BLaER1 (cell line): ENCODE results near the gene TTC9C.
"Not testable (repeated sequence)": the region's sequence is repeated elsewhere in the genome, so short reads cannot be mapped to it uniquely, and the experiment has no call there.

Source experiments
- H3K27ac ChIP-seq: shearing (Covaris generic); formaldehyde crosslinking; 2 replicates; pipeline ENCODE4 v1.8.1; 2022
- H3K27me3 ChIP-seq: shearing (Covaris generic); formaldehyde crosslinking; 2 replicates; pipeline ENCODE4 v1.8.1; 2022
- H3K36me3 ChIP-seq: shearing (Covaris generic); formaldehyde crosslinking; 2 replicates; pipeline ENCODE4 v1.8.1; 2022
- H3K4me1 ChIP-seq: shearing (Covaris generic); formaldehyde crosslinking; 2 replicates; pipeline ENCODE4 v1.8.1; 2022
- H3K4me2 ChIP-seq: shearing (Covaris generic); formaldehyde crosslinking; 2 replicates; pipeline ENCODE4 v1.8.1; 2022
- H3K4me3 ChIP-seq: shearing (Covaris generic); formaldehyde crosslinking; 2 replicates; pipeline ENCODE4 v1.8.1; 2022
- H3K9ac ChIP-seq: shearing (Covaris generic); formaldehyde crosslinking; 2 replicates; pipeline ENCODE4 v1.8.1; 2022
- H3K9me3 ChIP-seq: shearing (Covaris generic); formaldehyde crosslinking; 2 replicates; pipeline ENCODE4 v1.8.1; 2022
- H4K20me1 ChIP-seq: shearing (Covaris generic); formaldehyde crosslinking; 2 replicates; pipeline ENCODE4 v1.8.1; 2022
- Cebpa-rat ChIP-seq: shearing (Covaris generic); IDR thresholded peaks from 2 replicates; pipeline ENCODE4 v1.8.1; 2022

TTC9C gene

DNA sequence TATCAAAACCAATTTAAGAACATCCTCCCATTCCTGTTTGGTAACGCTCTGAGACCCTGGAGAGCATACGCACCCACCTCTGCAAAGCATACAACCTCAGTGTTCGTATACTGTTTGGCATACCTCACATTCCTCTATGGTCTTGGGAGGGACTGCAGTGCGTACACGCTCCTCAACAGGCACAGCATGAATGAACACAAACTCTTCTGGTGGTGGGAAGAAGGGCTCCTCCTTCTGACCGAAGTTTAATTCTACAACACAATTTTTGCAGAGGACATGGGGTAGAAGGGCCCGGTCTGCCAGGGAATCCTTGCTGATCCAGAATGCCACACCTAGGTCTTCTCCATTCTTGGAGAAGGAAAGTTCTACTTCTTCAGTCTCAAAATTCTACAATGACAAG is 6.3 kb upstream of the TTC9C start:
- H4K20me1 ChIP-seq, result peaks cover 79% of the 10 kb centered on the region
- TF ChIP-seq Cebpa-rat, result no peak
- no peak overlapping the region; the same call in 1 of the 2 replicates for H3K9ac ChIP-seq
- H3K4me3 ChIP-seq, result no peak overlapping the region
- no peak overlapping the region for H3K4me2 ChIP-seq
- H3K36me3 ChIP-seq, result peaks cover 74% of the 10 kb centered on the region
- no peaks in the 10 kb centered on the region for H3K27me3 ChIP-seq
- no peaks in the 10 kb centered on the region for H3K9me3 ChIP-seq
- H3K27ac ChIP-seq, result no peak overlapping the region
- peaks cover 23% of the 10 kb centered on the region for H3K4me1 ChIP-seq

DNA sequence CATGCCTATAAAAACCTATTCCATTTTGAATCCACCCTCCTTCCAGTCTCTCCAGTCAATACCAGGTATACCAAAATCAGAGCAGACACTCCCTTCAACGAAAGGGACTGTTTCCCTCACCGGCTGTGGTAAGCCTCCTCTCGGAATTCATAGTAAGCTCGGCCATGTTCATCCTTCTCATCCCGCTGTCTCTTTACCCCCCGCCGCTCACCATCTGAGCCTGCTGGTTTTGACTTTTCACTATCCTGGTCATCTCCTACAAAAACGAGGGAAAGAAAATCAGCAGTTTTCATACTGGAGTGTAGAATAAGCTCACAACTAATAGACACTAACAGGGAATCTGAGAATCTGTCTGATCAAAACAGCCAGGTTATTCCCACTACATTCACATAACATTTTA is 4.1 kb upstream of the TTC9C start:
- Histone ChIP-seq H3K4me3 (peak overlapping the region; percentile 99; the same call in 1 of the 2 replicates), H3K9ac (peak overlapping the region; percentile 98), H3K36me3 (peaks cover 52% of the 10 kb centered on the region), H3K4me1 (peaks cover 23% of the 10 kb centered on the region), H3K9me3 (no peaks in the 10 kb centered on the region), H3K27me3 (no peaks in the 10 kb centered on the region), H4K20me1 (peaks cover 59% of the 10 kb centered on the region), H3K4me2 (peak overlapping the region; percentile 96), H3K27ac (no peak overlapping the region)
- no peak for TF ChIP-seq Cebpa-rat

DNA sequence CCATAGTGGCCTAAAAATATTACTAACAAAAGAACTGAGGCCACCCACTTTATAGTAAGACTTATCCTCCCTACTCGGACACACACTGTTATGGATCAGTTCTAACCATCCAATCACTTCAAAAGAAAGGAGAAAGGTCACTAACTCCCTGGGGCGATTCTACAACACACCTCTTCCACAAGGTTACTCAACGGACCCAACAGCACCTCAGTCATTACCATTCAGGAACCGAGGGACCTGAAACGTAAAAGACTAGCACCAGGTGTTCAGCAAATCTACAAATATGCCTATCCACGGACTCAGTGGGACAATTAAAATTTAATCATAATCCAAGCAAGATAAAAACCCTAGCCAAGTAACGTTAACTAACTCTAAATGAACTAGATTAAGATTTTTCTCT is 2.6 kb upstream of the TTC9C start:
- peak overlapping the region; percentile 98 for H3K27ac ChIP-seq
- H3K27me3 ChIP-seq, result no peaks in the 10 kb centered on the region
- peak overlapping the region; percentile 98 for H3K9ac ChIP-seq
- H3K4me3 ChIP-seq, result peak overlapping the region; percentile 99
- TF ChIP-seq Cebpa-rat, result no peak
- peaks cover 35% of the 10 kb centered on the region for H3K4me1 ChIP-seq
- H3K36me3 ChIP-seq, result peaks cover 38% of the 10 kb centered on the region
- peak overlapping the region; percentile 96 for H3K4me2 ChIP-seq
- peaks cover 66% of the 10 kb centered on the region for H4K20me1 ChIP-seq
- H3K9me3 ChIP-seq, result no peaks in the 10 kb centered on the region

DNA sequence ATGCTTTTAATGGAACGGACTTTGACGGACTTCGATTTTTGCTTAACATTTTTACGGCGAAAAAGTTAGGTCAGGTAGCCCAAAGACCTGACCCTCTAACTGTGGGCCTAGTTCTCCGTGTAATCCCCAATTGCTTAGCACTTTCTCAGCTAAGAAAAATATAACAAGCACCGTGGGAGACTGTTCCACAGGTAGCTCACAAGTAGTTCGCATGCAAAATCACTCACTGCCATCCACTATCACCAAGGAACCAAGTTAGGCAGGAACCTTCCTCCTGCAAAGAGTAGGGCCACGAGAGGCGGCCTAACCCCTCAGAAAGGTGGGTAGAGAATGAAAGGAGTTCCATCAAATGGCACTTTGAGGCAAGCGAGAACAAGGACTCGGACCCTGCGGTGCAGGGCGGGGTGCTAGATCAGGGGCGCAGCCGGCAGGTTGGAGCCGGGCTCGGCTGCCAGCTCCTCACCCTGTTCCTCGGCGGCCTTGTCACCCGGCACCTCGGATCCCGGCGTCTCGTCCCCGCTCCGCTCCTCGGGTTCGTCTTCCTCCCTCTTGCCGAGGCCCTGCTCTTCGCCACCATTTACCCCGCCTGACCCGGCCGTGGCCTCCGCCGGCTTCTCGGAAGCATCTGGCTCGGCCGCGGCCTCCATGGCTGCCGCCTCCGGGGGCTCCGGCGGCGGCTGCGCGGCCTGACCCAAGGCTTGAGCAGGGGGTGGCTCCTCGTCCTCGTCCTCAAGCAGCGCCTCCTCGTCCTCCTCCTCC is 2.0 kb upstream of the TTC9C start:
- Histone ChIP-seq H3K4me2 (peak overlapping the region; percentile 96), H3K9me3 (no peaks in the 10 kb centered on the region), H4K20me1 (peaks cover 72% of the 10 kb centered on the region), H3K4me1 (peaks cover 42% of the 10 kb centered on the region), H3K36me3 (peaks cover 36% of the 10 kb centered on the region), H3K9ac (peak overlapping the region; percentile 98), H3K4me3 (peak overlapping the region; percentile 99), H3K27ac (peak overlapping the region; percentile 98), H3K27me3 (no peaks in the 10 kb centered on the region)
- no peak for TF ChIP-seq Cebpa-rat

DNA sequence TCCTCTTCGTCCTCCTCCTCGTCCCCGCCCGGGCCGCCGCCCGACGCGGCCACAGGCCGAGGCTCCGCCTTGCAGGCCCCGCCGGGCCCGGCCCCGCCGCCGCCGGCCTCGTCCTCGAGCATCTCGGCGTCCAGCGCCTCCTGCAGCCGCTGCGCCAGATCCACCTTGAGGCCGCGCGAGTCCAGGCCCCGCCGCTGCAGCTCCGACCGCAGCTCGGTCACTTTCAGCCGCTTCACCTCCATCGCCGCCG is 1.4 kb upstream of the TTC9C start:
- H3K9ac ChIP-seq, result peak overlapping the region; percentile 98
- peaks cover 73% of the 10 kb centered on the region for H4K20me1 ChIP-seq
- no peaks in the 10 kb centered on the region for H3K27me3 ChIP-seq
- no peak for TF ChIP-seq Cebpa-rat
- peaks cover 47% of the 10 kb centered on the region for H3K4me1 ChIP-seq
- H3K9me3 ChIP-seq, result no peaks in the 10 kb centered on the region
- H3K4me3 ChIP-seq, result peak overlapping the region; percentile 99
- H3K36me3 ChIP-seq, result peaks cover 34% of the 10 kb centered on the region
- peak overlapping the region; percentile 96 for H3K4me2 ChIP-seq
- H3K27ac ChIP-seq, result peak overlapping the region; percentile 98

DNA sequence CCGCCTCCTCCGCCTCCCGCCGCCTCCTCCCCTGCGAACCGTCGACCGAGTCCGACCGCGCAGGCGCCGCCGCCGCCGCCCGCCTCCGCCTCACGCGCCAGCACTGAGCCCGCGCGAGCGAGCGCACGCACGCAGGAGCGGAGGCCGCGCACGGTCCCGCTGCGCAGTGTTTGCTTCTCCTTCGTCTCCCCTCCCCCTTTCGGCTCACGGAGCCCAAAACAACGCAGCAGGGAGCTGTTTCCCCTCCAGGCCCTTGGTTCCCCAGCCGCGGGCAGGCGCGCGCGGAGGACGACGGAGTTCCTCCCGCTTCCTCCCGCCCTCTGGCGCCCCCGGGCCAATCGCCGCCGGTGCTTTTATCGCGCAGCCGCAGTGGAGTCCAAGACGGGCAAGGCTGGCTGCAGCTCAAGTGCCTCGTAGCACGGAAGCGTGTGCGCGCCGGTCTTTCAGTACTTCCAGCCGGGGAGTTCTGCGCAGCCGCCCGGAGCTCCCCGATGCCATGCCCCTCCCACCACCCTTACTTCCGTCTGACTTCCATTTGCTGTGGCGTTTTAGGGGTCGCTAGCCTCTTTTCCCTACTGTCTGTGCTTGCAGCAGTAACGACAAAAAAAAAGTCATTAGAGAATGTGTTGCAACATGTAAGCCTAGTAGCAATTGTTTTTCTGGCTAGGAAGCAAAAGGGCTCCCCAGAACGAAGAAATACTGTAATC is 968 bp upstream of the TTC9C start, which contains the start of gene HNRNPUL2:
TSS of gene HNRNPUL2 (minus strand) at position 293 of the 707 bp plus-strand sequence. CDS start 301 bp downstream, outside the sequence.
- Histone ChIP-seq H3K4me1 (peaks cover 52% of the 10 kb centered on the region), H3K4me2 (peak within 1 kb of the TSS; percentile 96), H3K27ac (peak within 1 kb of the TSS; percentile 98), H4K20me1 (peaks cover 71% of the 10 kb centered on the region), H3K36me3 (peaks cover 29% of the 10 kb centered on the region), H3K4me3 (peak within 1 kb of the TSS; percentile 99), H3K9ac (peak within 1 kb of the TSS; percentile 98), H3K9me3 (no peaks in the 10 kb centered on the region), H3K27me3 (no peaks in the 10 kb centered on the region)
- no peak for TF ChIP-seq Cebpa-rat

DNA sequence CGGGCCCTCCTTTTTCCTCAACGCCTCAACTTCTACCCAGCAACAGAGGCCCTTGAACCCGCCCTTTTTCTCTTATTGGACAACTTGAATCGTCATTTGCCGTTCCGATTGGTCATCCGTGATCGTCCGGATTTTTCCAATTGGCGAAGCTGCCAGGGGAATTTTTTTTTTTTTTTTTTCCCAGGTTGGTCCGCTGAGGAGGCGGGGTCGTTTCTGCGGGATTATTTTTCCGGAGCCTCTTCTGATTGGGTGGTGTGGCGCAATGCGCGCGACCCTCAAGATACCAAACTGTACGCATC is 465 bp upstream of the TTC9C start:
- Histone ChIP-seq H3K36me3 (peaks cover 24% of the 10 kb centered on the region), H3K9ac (peak overlapping the region; percentile 98), H3K27ac (peak overlapping the region; percentile 98), H3K4me1 (peaks cover 56% of the 10 kb centered on the region), H3K27me3 (no peaks in the 10 kb centered on the region), H3K4me2 (peak overlapping the region; percentile 96), H3K9me3 (no peaks in the 10 kb centered on the region), H3K4me3 (peak overlapping the region; percentile 99), H4K20me1 (peaks cover 71% of the 10 kb centered on the region)
- TF ChIP-seq Cebpa-rat, result peak; percentile 74; the same call in 1 of the 2 replicates

DNA sequence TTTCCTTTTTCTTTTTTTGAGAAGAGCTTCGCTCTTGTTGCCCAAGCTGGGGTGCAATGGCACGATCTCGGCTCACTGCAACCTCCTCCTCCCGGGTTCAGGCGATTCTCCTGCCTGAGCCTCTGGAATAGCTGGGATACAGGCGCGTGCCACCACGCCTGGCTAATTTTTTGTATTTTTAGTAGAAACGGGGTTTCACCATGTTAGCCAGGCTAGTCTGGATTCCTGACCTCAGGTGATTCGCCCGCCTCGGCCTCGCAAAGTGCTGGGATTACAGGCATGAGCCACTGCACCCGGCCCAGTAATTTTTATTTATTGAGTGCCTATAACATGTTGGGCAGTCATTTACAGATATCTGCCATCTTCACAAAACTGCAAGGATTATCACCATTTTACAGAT is 1.8 kb downstream of the TTC9C start:
- not testable (repeated sequence) for H3K9me3 ChIP-seq, H3K27me3 ChIP-seq
- peak overlapping the region; percentile 98 for H3K9ac ChIP-seq
- H3K4me3 ChIP-seq, result peak overlapping the region; percentile 99
- H3K4me1 ChIP-seq, result peaks cover 36% of the 10 kb centered on the region
- peaks cover 55% of the 10 kb centered on the region for H4K20me1 ChIP-seq
- peaks cover 30% of the 10 kb centered on the region for H3K36me3 ChIP-seq
- peak overlapping the region; percentile 98 for H3K27ac ChIP-seq
- H3K4me2 ChIP-seq, result peak overlapping the region; percentile 96

DNA sequence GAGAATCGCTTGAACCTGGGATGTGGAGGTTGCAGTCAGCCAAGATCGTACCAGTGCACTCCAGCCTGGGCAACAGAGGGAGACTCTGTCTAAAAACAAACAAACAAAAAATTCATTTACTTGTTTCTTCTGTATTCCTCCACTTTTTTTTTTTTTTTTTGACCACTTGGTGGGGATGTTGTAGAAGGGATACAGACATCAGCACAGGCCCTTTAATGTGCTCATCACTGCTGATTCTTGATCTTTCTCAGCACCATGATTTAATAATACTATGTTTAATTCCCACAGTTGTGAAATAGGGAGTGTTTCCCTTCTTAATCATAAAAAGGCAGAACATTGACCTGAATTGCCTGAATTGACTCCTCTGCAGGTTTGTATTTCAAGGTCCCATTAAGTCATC is 4.5 kb downstream of the TTC9C start:
- H3K27me3 ChIP-seq, result no peaks in the 10 kb centered on the region
- peaks cover 33% of the 10 kb centered on the region for H3K4me1 ChIP-seq
- H4K20me1 ChIP-seq, result peaks cover 40% of the 10 kb centered on the region
- no peak for TF ChIP-seq Cebpa-rat
- no peaks in the 10 kb centered on the region for H3K9me3 ChIP-seq
- H3K4me3 ChIP-seq, result no peak overlapping the region
- H3K36me3 ChIP-seq, result peaks cover 57% of the 10 kb centered on the region
- H3K27ac ChIP-seq, result no peak overlapping the region
- 0 out of 2 replicates have a peak overlapping the region, but pooled peaks have one; percentile 28 for H3K9ac ChIP-seq
- peak overlapping the region; percentile 56 for H3K4me2 ChIP-seq

DNA sequence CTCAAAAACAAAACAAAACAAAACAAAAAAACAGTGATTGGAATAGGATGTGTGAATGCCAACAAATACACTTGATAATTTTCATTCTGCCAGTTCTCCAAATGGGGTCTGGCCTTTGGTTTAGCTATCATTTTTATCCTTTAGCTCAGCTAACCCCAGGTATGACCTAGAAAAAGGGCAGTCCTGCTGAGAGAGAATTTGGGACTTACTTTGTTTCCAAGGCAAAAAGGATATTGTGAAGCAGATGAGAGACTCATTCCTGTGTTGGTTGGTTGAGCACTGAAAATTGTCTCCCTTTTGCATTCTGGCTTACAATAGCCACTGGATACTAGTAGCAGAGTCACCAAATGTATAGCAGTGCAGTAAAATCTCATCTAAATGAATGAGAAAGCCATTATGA is 8.9 kb downstream of the TTC9C start:
- Histone ChIP-seq H3K36me3 (peaks cover 90% of the 10 kb centered on the region), H3K27me3 (no peaks in the 10 kb centered on the region), H3K9me3 (no peaks in the 10 kb centered on the region), H4K20me1 (peaks cover 17% of the 10 kb centered on the region), H3K27ac (no peak overlapping the region), H3K4me3 (no peak overlapping the region), H3K4me2 (no peak overlapping the region), H3K4me1 (peaks cover 5% of the 10 kb centered on the region), H3K9ac (no peak overlapping the region)
- no peak for TF ChIP-seq Cebpa-rat
